ENCODE measurements around the gene LYPD6. TPM values are rescaled to one million over a fixed set of nuclear protein-coding genes. Genes with fewer than 3 reads are reported as not detected.
"Not testable (repeated sequence)": the region's sequence is repeated elsewhere in the genome, so short reads cannot be mapped to it uniquely, and the experiment has no call there.

LYPD6 gene
- total RNA-seq, 3 donors from 2014 or later = 0.16 to 17.7 (median 3.9) TPM

DNA sequence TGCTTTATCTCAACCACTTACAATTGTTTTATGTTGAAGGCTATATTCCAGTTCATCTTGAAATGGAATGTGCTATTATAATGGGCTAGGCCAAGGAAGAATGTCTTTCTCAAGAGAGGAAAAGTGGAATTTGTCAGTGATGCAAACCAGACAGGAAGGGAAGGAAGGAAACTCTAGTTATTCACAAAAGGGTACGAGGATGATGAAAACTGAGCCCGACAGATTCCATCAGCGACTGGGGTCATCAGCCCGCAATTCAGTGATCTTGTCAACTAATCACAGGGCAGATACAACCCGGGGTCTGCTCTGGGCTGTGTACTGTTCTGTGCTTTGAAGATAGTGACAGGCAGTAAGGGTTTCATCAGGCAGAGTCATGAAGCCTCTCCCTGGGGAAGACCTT lies 23.4 kb upstream of the LYPD6 start:
- no peaks in the 10 kb centered on the region for H3K36me3 ChIP-seq
- TF ChIP-seq POLR2AphosphoS5 (IDR thresholded peaks at IDR 0.05) (no peak), CTCF (IDR thresholded peaks at IDR 0.05) (no peak), POLR2A (IDR thresholded peaks at IDR 0.05) (no peak)
- H3K4me3 ChIP-seq = no peak overlapping the region
- H3K27me3 ChIP-seq = no peaks in the 10 kb centered on the region
- no peaks in the 10 kb centered on the region for H3K9me3 ChIP-seq
- H3K4me1 ChIP-seq = no peaks in the 10 kb centered on the region
- no peak for DNase-seq (ENCODE audit: low spot score in 2 of 2)
- H3K27ac ChIP-seq = no peak overlapping the region
- intact Hi-C loops (cut with DNase I; ENCODE audit: low total_unique reads) = no loop called here

DNA sequence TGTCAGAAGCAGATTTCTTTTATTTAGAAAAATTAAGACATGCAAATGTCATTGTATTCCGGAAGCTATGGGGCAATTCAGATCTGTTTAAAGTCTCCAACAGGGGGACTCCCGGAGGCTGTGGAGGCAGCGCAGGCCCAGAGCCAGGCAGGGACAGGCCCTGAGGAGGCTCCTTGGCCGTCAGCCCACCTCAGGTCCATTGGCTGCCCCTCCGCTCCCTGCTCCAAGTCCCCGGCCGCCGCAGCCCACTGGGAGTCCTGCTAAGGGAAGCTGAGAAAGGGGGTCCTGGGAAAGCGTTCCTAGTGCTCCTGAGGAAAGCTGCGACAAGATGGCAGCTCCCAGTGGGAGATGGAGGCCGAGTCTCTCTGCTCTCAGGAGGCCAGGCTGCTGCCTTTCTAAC lies 20.0 kb upstream of the LYPD6 start:
- H3K9me3 ChIP-seq = no peaks in the 10 kb centered on the region
- DNase-seq (ENCODE audit: low spot score in 2 of 2) = no peak
- H3K27ac ChIP-seq = no peak overlapping the region
- intact Hi-C loops (cut with DNase I; ENCODE audit: low total_unique reads) = no loop called here
- no peaks in the 10 kb centered on the region for H3K27me3 ChIP-seq
- TF ChIP-seq POLR2A (IDR thresholded peaks at IDR 0.05) (no peak), POLR2AphosphoS5 (IDR thresholded peaks at IDR 0.05) (no peak), CTCF (IDR thresholded peaks at IDR 0.05) (no peak)
- H3K4me1 ChIP-seq = no peaks in the 10 kb centered on the region
- no peaks in the 10 kb centered on the region for H3K36me3 ChIP-seq
- no peak overlapping the region for H3K4me3 ChIP-seq

- no peaks in the 10 kb centered on the region for H3K36me3 ChIP-seq
- H3K27ac ChIP-seq = no peak overlapping the region
- H3K9me3 ChIP-seq = no peaks in the 10 kb centered on the region
- no peak overlapping the region for H3K4me3 ChIP-seq
- no peak for TF ChIP-seq POLR2AphosphoS5 (IDR thresholded peaks at IDR 0.05)
- H3K27me3 ChIP-seq = no peaks in the 10 kb centered on the region
- intact Hi-C loops (cut with DNase I; ENCODE audit: low total_unique reads) = no loop called here
- no peaks in the 10 kb centered on the region for H3K4me1 ChIP-seq
- no peak for DNase-seq (ENCODE audit: low spot score in 2 of 2)
These were observed 18.3 kb upstream of the LYPD6 start for GRCh38 chr2:149312039-149312438.

DNA sequence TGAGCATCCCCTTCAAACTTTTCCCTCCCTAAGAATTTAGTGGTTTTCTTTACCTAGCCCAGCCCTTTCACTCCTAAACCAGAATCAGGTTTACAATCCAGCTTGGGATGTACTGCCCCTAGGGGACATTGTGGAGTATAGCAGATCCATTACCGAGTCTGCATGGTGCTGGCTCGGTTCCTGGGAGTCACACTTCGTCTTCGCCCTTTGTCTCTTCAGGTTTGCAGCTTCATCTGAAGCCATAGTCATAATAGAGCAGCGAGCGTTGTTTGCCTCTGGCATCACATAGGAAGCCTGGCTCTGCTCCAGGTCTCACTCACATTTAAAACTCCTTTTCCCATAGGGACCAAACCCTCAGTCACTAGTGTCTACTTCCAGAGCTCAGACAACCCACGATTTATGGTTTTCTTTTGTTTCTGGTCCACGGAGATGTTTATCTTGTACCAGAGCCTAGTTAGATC lies 16.8 kb upstream of the LYPD6 start:
- Histone ChIP-seq H3K27me3 (no peaks in the 10 kb centered on the region), H3K9me3 (no peaks in the 10 kb centered on the region), H3K4me1 (no peaks in the 10 kb centered on the region), H3K4me3 (peak overlapping the region in 1 of 3 donors; percentile 27), H3K36me3 (no peaks in the 10 kb centered on the region), H3K27ac (no peak overlapping the region)
- intact Hi-C loops (cut with DNase I; ENCODE audit: low total_unique reads) = no loop called here
- DNase-seq (ENCODE audit: low spot score in 2 of 2) = peak in 1 of 2 donors; percentile 54
- TF ChIP-seq POLR2A (IDR thresholded peaks at IDR 0.05) = no peak
- TF ChIP-seq CTCF (IDR thresholded peaks at IDR 0.05) = peak; percentile 45 to 70 (median 59)

- Histone ChIP-seq H3K4me3 (no peak overlapping the region), H3K4me1 (no peaks in the 10 kb centered on the region), H3K27ac (no peak overlapping the region), H3K36me3 (no peaks in the 10 kb centered on the region), H3K9me3 (no peaks in the 10 kb centered on the region), H3K27me3 (no peaks in the 10 kb centered on the region)
- TF ChIP-seq POLR2AphosphoS5 (IDR thresholded peaks at IDR 0.05) (no peak), POLR2A (IDR thresholded peaks at IDR 0.05) (no peak), CTCF (IDR thresholded peaks at IDR 0.05) (no peak)
- no peak for DNase-seq (ENCODE audit: low spot score in 2 of 2)
- intact Hi-C loops (cut with DNase I; ENCODE audit: low total_unique reads) = no loop called here
These were observed 15.7 kb upstream of the LYPD6 start for GRCh38 chr2:149314687-149315086.

DNA sequence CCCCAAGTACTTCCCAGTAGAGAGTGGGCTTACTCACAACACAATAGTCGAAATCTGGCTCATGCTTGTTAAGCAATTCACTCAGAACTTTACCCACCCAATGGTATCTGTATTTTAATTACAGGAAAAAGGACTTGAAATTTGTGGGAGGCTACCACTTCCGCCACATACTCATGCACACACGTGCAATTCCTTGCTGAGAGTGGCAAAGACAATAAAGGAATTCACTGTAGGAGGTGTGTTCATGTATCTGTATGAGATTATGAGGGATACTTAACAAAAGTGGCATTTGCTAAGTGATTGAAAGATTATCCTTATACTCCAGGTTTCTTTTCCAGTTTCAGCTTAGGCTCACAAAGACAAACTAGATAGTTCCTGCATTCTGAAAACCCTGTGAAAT lies 14.9 kb upstream of the LYPD6 start:
- H3K4me1 ChIP-seq = no peaks in the 10 kb centered on the region
- DNase-seq (ENCODE audit: low spot score in 2 of 2) = no peak
- H3K9me3 ChIP-seq = peaks cover 0 to 4% of the 10 kb centered on the region in 2 donors
- H3K27me3 ChIP-seq = no peaks in the 10 kb centered on the region
- H3K4me3 ChIP-seq = no peak overlapping the region
- no peak overlapping the region for H3K27ac ChIP-seq
- intact Hi-C loops (cut with DNase I; ENCODE audit: low total_unique reads) = no loop called here
- H3K36me3 ChIP-seq = no peaks in the 10 kb centered on the region
- TF ChIP-seq CTCF (IDR thresholded peaks at IDR 0.05) = no peak
- no peak for TF ChIP-seq POLR2A (IDR thresholded peaks at IDR 0.05)
- no peak for TF ChIP-seq POLR2AphosphoS5 (IDR thresholded peaks at IDR 0.05)

GRCh38 chr2:149318566-149318965 lies 11.8 kb upstream of the LYPD6 start:
- H3K27me3 ChIP-seq; DNase-seq (ENCODE audit: low spot score in 2 of 2); H3K36me3 ChIP-seq; H3K4me1 ChIP-seq; H3K27ac ChIP-seq; intact Hi-C loops (cut with DNase I; ENCODE audit: low total_unique reads); H3K9me3 ChIP-seq; H3K4me3 ChIP-seq: not testable (repeated sequence)
